HL-60 (cell line): Measurements from ENCODE around the gene CHMP4B.

Experiments
- DNase-seq, 2 experiments: peaks; one replicate each; pipeline ENCODE4 v3.0.0-alpha.2; 2010 to 2020; ENCODE audit warnings: low read depth in 1 of 2, low spot score in 1 of 2
- H3K27ac ChIP-seq: fragments of 250-450 bp; sonication (Bioruptor Pico); replicated peaks from 2 replicates; pipeline ENCODE4 v1.5.1; 2020; ENCODE audit warnings: mild to moderate bottlenecking, moderate library complexity
- H3K27me3 ChIP-seq: fragments of 250-450 bp; sonication (Bioruptor Pico); 2 replicates; pipeline ENCODE4 v1.5.1; 2021; ENCODE audit warnings: mild to moderate bottlenecking, moderate library complexity; ENCODE audit not compliant: insufficient read depth, poor library complexity, severe bottlenecking
- H3K4me3 ChIP-seq: replicated peaks from 2 replicates; pipeline ENCODE4 v1.5.1; 2011; ENCODE audit warnings: mild to moderate bottlenecking, control low read depth, low read length; ENCODE audit not compliant: insufficient read depth
- GABPA ChIP-seq: IDR thresholded peaks from 2 replicates; pipeline ENCODE4 v1.6.1; 2012; ENCODE audit warnings: low read depth
- POLR2AphosphoS5 ChIP-seq: IDR thresholded peaks from 2 replicates; pipeline ENCODE4 v1.6.1; 2012; ENCODE audit warnings: low read depth
- SPI1 ChIP-seq: IDR thresholded peaks from 2 replicates; pipeline ENCODE4 v1.6.1; 2012; ENCODE audit warnings: low read depth, mild to moderate bottlenecking, borderline replicate concordance
- long read RNA-seq: library from polyadenylated mRNA; unstranded; transcript quantifications from one replicate; pipeline ENCODE4 v2.0.0, GENCODE V29; 2020
- TF ChIP-seq, protein P1 (sequence below): IDR thresholded peaks from 2 replicates; pipeline ENCODE4 v1.6.1; 2012; ENCODE audit warnings: low read depth; ENCODE audit not compliant: insufficient replicate concordance
- TF ChIP-seq, protein P2 (sequence below): IDR thresholded peaks from one replicate; pipeline ENCODE4 v1.5.1; 2011; ENCODE audit warnings: low read length, control low read depth, inconsistent platforms; ENCODE audit not compliant: insufficient read depth

Gene CHMP4B, protein sequence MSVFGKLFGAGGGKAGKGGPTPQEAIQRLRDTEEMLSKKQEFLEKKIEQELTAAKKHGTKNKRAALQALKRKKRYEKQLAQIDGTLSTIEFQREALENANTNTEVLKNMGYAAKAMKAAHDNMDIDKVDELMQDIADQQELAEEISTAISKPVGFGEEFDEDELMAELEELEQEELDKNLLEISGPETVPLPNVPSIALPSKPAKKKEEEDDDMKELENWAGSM
- long read RNA-seq, partial matches to known transcripts = 0 of 1 reads
- long read RNA-seq, other reads (novel, unspliced or antisense) = 1 of 1 reads

DNA sequence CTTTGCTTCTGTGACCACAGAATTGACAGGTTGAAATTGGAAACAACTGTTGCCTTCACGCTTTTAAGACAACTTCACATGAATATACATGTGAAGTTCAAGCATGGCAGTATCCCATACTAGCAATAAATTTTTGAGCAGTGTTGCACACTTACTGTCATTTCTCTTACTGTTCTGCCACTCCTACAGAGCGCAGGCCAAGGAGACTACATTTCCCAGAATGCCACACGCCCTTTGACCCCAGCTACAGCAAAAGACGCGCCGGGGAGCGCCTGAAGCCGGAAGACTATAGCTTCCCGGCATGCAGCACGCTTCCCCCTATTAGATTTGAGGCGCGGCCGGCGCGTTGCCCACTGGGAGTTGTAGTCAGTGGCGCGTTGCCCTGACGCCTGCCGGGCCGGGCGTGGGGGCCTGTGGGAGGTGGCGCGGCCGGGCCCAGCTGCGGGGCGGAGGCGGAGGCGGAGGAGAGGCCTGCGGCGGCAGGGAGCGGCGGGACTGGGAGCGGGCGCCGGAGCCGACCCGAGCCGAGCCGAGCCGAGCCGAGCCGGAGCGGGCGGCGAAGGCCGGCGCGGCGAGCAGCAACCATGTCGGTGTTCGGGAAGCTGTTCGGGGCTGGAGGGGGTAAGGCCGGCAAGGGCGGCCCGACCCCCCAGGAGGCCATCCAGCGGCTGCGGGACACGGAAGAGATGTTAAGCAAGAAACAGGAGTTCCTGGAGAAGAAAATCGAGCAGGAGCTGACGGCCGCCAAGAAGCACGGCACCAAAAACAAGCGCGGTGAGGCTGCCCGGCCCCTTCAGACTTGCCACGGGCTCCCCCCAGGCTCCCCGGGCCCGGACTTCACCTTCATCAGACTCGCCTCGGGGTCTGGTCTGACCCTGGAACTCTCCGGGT, at the start of gene CHMP4B:
TSS of gene CHMP4B (plus strand) at position 464 of the 891 bp plus-strand sequence. CDS start at position 585, 121 bp downstream.
- TF ChIP-seq, protein P1, sequence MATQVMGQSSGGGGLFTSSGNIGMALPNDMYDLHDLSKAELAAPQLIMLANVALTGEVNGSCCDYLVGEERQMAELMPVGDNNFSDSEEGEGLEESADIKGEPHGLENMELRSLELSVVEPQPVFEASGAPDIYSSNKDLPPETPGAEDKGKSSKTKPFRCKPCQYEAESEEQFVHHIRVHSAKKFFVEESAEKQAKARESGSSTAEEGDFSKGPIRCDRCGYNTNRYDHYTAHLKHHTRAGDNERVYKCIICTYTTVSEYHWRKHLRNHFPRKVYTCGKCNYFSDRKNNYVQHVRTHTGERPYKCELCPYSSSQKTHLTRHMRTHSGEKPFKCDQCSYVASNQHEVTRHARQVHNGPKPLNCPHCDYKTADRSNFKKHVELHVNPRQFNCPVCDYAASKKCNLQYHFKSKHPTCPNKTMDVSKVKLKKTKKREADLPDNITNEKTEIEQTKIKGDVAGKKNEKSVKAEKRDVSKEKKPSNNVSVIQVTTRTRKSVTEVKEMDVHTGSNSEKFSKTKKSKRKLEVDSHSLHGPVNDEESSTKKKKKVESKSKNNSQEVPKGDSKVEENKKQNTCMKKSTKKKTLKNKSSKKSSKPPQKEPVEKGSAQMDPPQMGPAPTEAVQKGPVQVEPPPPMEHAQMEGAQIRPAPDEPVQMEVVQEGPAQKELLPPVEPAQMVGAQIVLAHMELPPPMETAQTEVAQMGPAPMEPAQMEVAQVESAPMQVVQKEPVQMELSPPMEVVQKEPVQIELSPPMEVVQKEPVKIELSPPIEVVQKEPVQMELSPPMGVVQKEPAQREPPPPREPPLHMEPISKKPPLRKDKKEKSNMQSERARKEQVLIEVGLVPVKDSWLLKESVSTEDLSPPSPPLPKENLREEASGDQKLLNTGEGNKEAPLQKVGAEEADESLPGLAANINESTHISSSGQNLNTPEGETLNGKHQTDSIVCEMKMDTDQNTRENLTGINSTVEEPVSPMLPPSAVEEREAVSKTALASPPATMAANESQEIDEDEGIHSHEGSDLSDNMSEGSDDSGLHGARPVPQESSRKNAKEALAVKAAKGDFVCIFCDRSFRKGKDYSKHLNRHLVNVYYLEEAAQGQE = no peak
- TF ChIP-seq GABPA = peak; percentile 74
- TF ChIP-seq POLR2AphosphoS5 = 0 out of 2 replicates have a peak, but pooled peaks have one; percentile 21
- TF ChIP-seq, protein P2, sequence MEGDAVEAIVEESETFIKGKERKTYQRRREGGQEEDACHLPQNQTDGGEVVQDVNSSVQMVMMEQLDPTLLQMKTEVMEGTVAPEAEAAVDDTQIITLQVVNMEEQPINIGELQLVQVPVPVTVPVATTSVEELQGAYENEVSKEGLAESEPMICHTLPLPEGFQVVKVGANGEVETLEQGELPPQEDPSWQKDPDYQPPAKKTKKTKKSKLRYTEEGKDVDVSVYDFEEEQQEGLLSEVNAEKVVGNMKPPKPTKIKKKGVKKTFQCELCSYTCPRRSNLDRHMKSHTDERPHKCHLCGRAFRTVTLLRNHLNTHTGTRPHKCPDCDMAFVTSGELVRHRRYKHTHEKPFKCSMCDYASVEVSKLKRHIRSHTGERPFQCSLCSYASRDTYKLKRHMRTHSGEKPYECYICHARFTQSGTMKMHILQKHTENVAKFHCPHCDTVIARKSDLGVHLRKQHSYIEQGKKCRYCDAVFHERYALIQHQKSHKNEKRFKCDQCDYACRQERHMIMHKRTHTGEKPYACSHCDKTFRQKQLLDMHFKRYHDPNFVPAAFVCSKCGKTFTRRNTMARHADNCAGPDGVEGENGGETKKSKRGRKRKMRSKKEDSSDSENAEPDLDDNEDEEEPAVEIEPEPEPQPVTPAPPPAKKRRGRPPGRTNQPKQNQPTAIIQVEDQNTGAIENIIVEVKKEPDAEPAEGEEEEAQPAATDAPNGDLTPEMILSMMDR = no peak
- peak; percentile 20; the same call in 1 of the 2 replicates for TF ChIP-seq SPI1
- Histone ChIP-seq H3K4me3 (peak within 1 kb of the TSS; percentile 88), H3K27me3 (no peaks in the 10 kb centered on the region), H3K27ac (peak within 1 kb of the TSS; percentile 88)
- DNase-seq = peak; percentile 94 to 99

DNA sequence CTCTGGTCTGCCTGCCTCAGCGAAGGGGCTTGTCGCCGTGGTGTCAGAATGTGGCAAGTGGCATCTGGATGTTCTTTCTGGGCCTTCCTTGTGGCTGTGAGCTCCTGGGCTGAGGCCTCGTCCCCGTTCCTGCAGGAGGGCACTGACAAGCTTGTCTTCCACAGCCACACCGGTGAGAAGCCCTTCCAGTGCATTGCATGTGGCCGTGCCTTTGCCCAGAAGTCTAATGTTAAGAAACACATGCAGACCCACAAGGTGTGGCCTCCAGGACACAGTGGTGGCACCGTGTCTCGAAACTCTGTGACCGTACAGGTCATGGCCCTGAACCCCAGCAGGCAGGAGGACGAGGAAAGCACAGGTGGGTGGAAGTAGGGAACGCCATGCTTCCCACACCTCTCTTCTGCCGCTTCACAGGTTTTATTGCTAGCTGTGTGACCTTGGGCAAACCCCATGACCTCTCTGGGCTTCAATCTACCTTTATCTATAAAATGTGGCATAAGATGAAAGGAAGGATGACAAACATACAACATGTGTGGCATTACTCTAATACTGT, 49.4 kb upstream of the CHMP4B start:
- Histone ChIP-seq H3K27ac (no peak overlapping the region), H3K27me3 (no peaks in the 10 kb centered on the region), H3K4me3 (no peak overlapping the region)
- TF ChIP-seq SPI1 (no peak), GABPA (no peak), POLR2AphosphoS5 (no peak)
- TF ChIP-seq, protein P2 = no peak
- TF ChIP-seq, protein P1 = no peak
- DNase-seq = no peak

DNA sequence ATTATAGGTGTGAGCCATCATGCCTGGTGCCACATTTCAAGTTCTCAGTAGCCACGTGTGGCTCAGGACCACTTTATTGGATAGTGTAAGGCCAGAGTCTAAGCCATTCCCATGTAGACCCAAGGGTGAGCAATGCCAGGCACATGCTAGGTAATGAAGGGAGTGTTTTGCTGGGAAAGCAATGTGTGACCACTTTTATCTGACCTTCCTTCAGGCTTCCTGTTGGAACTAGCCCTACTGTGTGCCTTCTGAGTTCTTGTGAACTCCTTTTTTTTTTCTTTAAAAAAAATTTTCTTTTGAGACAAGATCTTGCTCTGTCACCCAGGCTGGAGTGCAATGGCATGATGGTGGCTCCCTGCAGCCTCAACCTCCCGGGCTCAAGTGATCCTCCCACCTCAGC, 46.0 kb upstream of the CHMP4B start:
- TF ChIP-seq SPI1 (no peak), GABPA (no peak), POLR2AphosphoS5 (no peak)
- TF ChIP-seq, protein P2 = no peak
- TF ChIP-seq, protein P1 = no peak
- Histone ChIP-seq H3K27ac (no peak overlapping the region), H3K4me3 (no peak overlapping the region), H3K27me3 (no peaks in the 10 kb centered on the region)
- DNase-seq = no peak
